Thyroid gland (tissue), 4 donors: Measurements from ENCODE around the gene GPR3.

Experiments used
- POLR2A ChIP-seq, 2 donors: fragments of 450-650 bp; IDR thresholded peaks; one replicate each; pipeline ENCODE4 v1.6.1; 2017; ENCODE audit warnings: antibody characterized with exemption in 2 of 2, mild to moderate bottlenecking in 2 of 2, moderate library complexity in 1 of 2
- TF ChIP-seq, protein P1 (sequence below), 6 experiments: fragments of 200-600 bp in 3 of 6; fragments of 450-650 bp in 3 of 6; sonication (generic) in 3 of 6; IDR thresholded peaks; one replicate each; pipeline ENCODE4 v1.5.1; 2016 to 2019; ENCODE audit warnings: antibody characterized with exemption in 6 of 6, mild to moderate bottlenecking in 2 of 6, inconsistent platforms in 1 of 6, moderate library complexity in 1 of 6

DNA sequence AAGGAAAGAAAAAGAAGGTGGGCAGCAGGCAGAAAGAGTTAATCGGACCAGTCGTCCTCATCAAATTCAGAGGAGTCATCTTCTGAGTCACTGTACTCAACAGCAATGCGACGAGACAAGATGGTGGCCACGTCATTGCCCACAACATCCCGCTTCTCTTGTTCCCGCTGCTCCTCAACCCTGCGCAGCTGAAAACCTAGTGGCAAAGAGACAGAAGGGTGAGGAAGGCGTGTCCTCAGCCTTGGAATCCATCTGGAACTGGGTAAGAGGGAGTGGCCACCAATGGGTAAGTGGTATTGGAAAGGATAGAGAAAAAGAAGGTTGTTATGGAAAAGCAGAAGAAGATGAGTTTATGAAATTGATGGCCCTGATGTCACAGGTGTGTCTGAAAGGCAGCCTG is 15.7 kb downstream of the GPR3 start:
- TF ChIP-seq, protein P1, sequence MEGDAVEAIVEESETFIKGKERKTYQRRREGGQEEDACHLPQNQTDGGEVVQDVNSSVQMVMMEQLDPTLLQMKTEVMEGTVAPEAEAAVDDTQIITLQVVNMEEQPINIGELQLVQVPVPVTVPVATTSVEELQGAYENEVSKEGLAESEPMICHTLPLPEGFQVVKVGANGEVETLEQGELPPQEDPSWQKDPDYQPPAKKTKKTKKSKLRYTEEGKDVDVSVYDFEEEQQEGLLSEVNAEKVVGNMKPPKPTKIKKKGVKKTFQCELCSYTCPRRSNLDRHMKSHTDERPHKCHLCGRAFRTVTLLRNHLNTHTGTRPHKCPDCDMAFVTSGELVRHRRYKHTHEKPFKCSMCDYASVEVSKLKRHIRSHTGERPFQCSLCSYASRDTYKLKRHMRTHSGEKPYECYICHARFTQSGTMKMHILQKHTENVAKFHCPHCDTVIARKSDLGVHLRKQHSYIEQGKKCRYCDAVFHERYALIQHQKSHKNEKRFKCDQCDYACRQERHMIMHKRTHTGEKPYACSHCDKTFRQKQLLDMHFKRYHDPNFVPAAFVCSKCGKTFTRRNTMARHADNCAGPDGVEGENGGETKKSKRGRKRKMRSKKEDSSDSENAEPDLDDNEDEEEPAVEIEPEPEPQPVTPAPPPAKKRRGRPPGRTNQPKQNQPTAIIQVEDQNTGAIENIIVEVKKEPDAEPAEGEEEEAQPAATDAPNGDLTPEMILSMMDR (IDR thresholded peaks at IDR 0.05), result no peak
- no peak for TF ChIP-seq POLR2A (IDR thresholded peaks at IDR 0.05)
